NCI-H1930 (cell line): ENCODE data around the gene PPP1R1B.

ENCODE experiments used
- DNase-seq, 2 experiments: peaks; one replicate each; lab custom pipeline; 2025; lab: John Stamatoyannopoulos, UW

The PPP1R1B gene

DNA sequence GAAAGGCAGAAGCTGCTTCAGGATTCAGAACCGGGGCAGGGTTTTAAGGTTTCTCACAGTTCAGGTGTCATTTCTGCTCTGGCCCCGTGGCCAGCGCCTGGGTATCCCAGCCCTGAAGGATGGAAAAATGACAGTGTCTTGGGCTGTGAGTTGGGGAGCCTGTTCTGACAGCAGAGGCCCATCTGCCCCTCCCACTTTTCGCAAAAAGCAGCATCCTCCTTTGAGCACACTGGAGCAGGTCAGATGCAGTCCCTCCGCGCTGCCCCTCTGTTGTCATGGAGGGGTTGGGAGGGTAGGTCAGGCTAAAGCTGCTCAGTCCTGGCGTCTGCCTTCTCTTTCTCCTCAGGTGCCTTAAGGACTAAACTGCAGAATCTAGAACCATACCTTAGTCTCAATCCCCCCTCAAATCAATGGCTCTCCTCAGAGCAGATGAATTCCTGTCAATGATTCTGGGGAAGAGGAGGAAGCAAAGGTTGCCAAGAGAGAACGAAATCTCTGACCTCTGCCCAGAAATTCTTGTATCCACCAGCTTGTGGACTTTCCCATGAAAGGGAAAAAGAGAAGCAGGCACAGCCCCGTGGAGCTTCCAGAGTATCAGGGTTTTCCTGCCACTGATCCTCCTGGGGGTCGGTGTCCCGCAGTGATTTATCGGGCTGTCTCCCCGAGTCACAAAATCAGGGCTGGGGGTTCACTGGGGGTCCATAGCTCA lies 26.3 kb upstream of the PPP1R1B start:
- DNase-seq, result no peak

DNA sequence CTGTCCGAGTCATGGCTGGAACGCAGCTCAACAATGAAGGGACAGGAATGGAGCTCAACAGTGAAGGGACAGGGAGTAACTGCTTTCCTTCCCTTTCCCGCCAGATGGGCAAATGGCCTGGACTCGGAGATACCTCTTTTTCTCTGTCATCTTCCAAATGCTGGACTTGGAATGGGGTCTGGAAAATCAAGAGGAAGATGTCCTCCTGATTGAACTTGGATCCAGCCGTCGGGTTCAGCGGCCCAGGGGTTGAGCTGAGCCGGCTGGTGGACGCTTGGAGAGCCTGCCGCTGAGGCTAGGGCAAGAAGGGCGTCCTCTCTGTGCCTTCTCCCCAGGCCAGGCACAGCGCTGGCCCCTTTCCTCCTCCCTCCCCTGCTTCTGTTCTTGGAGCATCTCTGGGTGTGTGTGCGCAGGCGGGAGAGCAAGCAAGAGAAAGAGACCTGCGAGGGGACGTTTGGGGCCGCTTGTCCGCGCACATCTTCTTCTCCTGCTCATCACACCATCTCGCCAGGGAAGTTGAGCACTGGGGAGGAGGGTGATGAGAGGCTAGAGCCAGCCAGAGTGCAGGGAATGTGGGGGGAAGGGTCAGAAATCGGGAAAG lies 25.7 kb upstream of the PPP1R1B start:
- no peak for DNase-seq

DNA sequence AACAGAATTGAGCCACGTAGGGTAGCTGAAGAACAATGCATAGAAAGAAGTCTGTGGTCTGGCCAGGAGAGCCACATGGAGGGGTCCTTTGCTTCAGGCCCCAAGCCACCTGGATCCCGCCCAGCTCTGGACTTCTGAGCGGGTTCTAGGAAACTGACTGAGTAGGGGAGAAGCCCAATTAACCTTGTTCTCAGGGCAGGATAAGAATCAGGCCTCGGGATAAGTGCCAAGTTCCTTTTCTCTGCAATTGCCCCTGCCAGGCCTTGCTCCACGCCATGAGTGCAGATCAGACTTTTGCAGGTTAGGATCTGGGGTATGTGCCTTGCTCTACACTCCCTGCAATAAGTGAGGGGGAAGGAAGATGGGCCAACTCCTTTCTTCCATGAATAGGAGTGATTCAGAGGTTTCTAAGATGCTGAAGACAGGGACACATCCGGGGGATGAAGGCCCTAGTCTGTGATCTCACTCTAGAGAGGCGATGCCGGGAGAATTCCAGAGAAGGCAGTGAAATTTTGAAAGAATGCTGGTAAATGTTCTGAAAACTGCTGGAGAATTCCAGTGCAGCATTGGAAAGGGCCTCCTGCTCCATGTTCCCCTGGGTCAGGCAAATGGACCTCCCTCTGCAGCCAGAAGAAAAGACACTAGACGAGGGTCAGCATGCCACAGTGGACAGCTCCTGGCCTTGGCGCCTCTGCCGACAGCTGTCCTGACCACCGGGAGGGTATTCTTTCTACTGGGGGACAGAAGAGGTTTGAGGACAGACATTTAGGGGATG lies 24.8 kb upstream of the PPP1R1B start:
- DNase-seq, result no peak

DNA sequence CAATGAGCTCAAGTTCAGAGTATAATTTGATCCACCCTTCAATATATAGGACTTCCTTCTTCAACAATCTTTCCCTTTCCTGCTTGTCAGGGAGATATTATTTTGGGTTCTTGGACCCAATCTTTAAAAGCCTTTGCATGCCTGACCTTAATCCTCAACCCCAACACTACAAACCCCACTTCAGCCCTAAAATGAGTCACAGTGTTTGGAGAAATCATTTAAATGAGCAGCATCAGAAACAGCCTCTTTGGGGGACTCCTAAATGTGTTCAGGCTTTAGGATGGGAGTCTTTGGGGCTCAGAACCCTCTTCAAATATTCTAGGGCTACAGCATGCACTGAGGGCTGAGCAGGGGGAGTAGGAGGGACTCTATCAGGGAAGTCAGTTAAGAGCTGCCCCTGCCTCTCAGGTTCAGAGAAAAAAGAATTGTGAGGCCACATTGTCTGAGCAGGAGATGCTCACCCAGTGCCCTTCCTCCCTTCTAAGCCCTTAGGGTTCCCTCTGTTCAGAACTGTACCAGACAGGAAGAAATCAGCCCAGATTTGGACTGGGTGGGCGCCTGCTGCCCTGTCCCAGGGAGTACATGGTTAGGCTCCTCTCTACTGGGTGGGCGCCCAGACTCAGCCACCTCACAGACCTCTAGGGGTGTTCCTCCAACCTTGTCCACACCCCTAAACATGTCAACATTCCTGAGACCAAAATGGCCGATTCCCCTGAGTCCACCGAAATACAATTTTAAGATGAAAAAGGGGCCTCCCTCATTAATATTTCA lies 24.0 kb upstream of the PPP1R1B start:
- no peak for DNase-seq

DNA sequence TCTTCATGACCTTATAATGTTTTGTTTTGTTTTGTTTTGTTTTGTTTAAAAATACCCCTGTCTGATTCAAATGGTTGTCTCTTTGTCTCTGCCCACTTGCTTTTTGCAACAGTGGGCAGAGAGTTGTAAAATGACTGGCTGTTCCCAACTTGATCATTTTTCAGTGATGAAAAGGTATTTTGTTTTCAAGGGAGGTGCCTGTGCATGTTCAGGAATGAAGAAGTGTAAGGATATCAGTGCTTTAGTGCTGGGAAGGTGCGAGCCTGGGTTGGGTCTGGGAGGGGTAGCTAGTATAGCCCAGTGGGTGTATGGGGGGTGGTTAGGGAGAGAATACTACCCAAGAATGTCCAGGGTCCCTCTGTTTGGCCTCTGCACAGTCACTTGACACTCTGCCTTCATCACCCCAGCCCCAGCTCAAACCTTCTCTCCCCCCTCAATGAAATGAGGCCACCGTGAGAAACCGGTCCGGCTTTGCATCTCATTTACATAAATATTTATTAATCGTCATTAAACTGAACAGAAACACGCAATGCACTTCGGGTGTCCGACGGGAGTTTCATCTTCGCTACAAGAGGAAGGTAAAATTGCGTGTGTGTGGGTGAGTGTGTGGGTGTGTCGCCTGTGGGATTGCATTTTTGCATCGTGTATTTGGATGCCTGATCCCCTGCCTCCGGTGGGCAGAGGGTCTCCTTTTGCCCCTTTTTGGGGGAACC lies 23.3 kb upstream of the PPP1R1B start:
- DNase-seq, result no peak

DNA sequence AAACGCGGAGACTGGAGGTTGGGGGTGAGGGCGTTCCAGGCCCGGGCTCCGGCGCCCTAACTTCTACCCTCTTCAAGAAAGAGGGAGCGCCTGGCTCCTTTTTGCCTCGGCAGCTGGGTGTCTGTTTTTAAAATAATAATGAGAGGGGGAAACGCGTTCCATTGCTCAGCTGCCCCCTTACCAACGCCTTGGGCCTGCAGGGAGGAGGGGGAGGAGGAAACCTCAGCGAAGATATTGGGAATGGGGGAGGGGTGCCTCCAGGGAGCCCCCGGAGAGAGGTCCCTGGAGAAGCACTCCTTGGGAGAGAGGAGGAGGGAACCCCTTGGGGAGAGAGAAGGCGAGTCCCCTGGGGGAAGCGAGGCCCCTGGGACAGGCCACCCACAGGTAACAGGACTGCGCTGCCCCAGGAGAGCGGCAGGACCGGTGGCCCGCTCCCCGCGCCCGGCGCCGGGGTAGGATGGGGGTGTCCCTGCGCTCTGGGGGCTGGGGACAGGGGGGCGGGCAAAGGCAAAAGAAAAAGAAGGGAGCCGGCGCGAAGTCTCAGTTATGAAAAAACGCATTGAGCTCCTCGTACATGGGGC lies 21.8 kb upstream of the PPP1R1B start:
- DNase-seq, result no peak

DNA sequence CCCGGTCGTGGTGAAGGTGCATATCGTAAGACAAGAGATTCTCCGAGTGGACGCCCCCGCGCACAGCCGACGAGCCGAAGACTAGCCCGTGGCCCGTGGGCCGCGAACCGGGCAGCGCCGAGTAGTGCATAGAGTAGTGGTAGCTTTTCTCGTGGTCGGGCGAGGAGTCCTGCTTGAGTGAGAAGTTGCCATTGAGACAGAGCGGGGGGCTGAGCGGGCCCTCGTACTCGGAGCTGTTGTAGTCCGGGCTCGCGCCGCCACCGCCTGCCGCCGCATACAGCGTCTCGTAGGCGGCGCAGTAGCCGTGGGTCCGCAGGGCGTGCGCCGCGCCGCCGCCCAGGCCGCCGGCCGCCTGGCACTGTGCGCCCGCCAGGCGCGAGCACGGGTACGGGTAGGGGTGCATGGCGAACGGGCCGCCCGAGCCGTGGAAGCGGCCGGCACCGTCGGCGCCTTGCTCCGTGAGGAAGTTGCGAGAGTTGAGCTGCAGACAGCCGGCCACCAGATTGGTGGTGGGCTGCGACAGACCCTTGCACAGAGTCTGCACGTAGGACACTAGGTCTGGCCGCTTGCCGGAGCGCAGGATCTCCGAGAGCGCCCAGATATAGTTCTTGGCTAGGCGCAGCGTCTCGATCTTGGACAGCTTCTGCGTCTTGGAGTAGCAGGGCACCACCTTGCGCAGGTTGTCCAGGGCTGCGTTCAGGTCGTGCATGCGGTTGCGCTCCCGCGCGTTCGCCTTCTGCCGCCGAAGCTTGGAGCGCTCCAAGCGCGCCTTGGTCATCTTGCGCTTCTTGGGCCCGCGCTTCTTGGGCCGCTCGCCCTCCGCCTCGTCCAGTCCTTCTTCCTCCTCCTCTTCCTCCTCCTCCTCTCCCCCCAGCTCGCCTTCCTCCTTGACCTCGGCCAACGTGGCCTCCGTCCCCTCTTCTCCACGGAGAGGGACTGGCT lies 21.0 kb upstream of the PPP1R1B start:
- peak; percentile 21 to 36 for DNase-seq

DNA sequence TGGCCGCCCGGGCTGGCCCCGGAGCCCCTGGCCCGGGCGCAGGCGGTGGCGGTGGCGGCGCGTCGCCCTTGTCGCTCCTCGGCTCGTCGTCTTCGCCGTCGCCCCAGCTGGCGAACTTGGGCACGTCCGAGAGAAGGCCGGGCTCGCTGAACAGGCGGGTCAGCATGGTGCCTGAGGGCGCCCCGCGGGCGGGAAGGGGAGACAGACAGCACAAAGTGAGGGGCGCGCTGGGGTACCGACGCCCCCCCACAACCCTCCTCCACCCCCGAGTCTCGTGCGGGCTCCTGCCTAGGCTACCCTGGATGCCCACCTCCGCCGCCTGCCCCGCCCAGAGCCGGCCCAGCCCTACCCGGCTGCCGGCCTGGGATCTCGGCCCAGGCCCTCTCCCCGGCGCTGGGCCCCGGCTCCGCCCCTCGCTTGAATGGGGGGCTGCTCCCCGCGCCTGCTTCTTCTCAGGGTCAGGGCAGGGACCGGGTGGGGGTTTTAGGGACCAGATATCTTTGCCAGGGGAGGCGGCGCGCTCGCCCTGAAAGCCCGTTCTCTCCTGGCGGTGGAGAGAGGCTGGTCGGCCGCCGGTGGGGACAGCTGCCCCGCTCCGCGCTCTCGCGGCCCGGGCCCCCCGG lies 20.2 kb upstream of the PPP1R1B start:
- DNase-seq, result no peak

DNA sequence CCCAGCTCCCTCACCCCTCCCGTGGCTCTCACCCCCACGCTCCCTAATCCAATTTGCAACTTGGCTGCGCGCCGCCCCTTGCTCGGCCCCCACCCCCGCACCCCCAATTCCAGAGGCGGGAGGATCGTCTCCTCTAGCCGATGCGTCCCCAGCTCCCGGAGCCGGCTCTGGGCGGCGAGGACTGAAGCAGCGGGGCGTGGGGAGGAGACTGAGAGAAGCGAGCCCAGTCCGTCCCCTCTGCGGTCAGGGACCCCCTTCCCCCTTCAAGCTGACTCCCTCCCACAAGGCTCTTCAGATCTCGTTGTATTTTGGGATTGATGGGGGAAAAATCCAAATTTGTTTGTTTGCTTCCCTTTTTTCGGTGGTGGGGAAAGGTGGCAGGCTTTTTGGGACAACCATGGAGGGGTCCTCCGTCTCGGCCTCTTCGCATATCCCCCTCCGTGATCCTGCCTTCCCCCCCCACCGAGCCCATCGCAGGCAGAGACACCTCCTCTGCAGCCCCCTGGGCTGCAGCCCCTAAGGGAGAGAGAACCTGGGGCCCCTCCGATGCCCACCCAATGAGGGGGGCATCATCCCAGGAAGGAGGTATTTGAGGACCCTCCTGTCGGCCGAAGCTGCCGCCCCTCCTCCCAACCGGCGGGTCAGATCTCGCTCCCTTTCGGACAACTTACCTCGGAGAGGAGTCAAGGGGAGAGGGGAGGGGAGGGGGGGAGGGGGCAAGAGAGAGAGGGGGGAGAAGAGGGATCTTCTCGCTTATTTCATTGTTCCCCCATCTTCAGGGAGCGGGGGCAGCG lies 19.5 kb upstream of the PPP1R1B start:
- DNase-seq, result no peak

DNA sequence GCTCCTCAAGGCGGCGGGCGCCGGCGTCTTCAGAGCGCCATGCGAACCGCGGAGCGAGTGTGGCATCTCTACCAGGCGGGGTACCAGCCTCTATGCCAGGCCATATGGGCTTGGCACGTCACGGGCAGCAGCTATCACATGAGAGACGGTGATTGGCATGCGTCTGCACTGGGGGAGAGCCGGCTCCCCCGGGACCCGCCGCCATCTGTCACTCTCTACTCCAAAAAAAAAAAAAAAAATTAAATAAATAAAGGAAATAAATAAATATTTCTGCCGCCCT lies 19.0 kb upstream of the PPP1R1B start, which contains the start of gene NEUROD2:
NEUROD2 (minus strand) TSS at position 70 of the 280 bp plus-strand sequence. CDS start 1,321 bp downstream, outside the sequence.
- DNase-seq, result no peak

DNA sequence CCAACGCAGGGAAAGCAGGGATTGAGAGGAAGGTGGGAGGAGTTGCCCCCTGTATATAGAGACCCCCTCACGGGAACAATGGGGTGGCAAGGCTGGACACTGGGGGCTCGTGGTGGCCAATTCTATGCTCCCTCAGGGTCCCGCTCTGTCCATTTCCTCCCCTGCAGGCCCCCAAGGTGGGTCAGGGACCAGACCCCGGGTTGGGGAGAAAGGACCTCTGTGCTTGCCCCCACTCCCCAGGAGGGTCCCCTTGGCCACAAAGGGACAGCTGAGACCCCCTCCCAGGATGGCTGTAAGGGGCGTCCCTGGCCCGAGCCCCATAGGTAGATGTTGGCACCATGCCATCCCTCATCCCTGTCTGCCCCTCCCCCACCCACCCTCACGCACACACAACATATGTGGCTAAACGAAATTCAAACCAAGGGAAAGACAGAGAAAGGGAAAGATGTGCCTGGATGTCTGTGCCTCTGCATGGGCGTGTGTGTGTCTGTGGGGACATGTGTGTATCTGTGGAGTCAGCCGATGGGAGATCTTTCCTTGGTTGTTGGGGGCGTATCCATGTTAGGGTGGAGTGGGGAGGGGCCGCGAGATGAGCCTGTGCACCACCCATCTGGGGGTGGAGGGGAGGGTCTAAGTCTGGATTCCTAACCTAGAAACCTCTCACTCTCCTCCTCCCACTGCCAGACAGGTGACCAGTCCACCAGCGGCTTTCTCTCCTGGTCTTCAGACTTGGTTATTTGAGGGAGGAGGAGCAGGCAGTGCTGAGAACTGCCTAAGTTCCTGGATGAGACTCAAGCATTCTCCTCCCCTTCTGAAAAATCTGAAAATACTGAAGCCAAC lies 18.4 kb upstream of the PPP1R1B start:
- DNase-seq, result no peak

DNA sequence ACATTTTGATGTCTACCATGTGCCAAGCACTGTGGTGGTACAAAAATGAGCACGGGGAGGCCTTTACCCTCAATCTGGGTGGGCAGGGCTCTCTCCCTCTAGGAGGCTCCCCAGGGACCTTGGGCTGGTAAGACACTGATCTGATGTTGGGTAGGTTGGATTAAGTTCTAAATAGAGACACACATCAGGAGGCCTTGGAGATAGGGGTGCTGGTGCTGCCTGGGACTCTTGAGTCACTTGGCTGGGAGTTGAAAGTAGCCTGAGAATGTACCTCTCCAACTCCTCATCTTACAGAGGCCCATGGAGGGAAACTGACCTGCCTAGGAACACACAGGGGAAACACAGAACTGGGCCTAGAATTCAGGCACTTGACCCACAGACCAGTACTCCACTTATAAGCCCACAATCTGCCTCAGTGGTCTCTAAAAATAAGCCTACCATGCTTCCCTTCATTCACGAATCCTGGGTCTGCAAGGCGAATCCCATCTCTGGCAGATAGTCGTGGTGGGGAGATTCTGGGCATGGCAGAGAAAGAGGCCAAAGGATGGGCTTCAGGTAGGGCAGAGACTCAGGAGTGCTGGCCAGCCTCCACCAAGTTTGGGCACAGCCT lies 17.2 kb upstream of the PPP1R1B start:
- no peak for DNase-seq

DNA sequence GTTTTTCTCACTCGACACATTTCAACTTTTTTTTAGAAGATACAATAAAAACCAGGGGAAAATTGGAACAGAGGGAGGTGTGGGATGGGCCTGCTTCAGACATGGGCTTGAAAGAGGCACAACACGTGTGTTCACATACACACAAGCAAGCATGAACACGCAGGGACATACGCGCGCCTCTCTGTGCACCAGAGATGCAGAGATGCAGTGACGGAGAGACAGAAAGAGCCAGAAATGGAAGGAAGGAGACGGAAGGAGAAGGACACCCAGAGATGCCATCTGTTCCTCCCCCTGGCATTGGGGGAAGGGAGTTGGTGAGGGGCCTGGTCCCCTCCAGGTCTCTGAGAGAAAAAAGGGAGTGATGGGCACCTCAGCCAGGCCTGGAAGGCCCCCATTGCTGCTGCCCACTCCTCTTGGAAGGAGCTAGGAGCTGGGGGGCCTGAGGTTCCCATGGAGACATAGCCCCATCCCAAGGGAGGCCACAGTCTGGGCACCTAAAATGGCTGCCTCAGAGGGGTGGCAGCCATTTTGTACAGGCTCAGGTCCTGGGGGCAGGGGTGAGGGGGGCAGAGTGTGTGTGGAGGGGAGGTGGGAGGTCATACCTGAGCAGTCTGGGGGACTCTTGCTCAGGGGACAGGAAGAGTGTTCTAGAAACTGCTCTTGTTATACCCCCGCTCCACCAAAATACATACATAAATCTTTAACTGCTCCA lies 15.2 kb upstream of the PPP1R1B start:
- no peak for DNase-seq

DNA sequence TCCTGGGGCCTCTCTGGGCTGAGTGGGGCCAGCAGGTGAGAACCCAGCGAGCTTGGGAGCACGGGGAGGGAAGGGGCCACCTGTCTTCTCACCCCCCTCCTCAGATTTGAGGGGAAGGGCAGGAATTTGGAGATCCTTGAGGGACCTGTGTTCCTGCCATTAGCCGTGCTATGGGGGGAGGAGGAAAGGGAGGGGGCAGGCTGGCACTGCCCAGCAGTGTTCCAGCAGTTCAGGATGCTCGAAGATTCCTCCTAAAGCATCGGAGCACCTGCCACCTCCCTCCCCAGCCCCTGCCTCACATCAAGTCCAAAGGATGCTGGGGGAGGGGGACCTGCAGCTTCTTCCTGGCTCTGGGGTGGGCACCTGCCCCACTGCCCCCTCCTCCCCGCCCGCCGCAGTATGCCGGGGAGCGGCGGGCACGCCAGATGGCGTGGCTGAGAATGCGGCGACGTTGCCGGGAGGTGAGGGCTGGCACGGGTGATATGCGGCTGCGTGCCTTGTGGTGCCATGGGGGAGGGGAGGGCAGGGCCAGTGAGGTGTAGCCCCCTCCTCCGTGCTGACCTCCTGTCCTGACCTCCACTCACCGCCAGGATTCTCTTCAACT lies 14.4 kb upstream of the PPP1R1B start:
- no peak for DNase-seq

DNA sequence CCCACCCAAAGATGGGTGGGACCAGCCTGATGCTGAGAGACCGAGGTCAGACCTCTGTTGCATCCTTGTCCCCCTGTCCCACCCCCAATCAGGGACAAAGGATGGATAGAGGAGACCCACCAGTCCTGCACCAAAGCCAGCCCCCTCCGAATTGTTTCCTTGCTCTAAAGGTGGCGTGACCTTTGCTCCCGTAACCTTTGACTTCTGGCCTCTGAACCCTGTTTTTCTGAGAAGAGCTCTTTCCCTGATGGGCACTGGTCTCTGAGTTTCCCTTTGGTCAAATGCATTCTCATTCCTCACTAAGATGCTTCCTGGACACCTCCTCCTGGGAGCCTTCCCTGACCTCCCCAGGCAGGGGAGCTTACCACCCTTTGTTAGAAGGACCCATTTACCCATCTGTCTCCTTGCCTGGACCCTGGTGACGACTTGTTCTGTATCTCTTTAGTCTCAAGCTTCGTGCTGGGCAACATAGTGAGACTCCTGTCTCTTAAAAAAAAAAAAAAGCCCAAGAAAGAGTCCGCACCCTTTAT lies 13.8 kb upstream of the PPP1R1B start:
- no peak for DNase-seq

DNA sequence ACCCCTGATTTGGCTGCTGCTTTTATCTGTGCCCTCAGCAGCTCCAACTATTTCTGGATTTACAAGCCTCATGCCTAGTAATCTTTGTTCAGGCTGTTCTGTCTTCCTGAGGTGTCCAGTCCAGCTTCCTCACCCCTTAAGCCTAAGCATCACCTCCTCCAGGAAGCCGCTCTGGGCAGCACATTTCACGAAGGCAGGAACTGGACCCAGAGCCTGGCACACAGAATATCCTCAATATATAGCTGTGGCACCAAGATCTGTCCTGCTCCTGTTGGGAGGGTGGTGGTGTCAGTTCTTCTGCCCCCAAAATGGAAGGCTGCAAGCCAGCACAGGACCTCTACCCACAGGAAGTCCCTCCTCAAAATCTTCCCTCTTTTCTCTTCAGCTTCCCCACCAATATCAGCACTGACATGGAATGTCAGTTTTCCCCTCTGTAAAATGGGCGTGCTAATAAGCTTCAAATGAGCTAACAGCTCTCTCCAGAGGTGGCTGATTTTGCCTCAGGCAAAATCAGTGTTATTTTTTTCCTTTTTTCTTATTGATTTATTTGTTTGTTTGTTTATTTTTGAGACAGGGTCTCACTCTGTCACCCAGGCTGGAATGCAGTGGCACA lies 12.1 kb upstream of the PPP1R1B start:
- no peak for DNase-seq
